Natural killer cell (primary cell): ENCODE measurements around the gene SLC9B2. TPM values are rescaled to one million over a fixed set of nuclear protein-coding genes. Genes with fewer than 3 reads are reported as not detected.
"Not testable (repeated sequence)": the region's sequence is repeated elsewhere in the genome, so short reads cannot be mapped to it uniquely, and the experiment has no call there.

ENCODE experiments used
- ATAC-seq, 3 donors: fragments of 150-1000 bp in 2 of 3; fragments of 200-7000 bp in 1 of 3; cut with Tn5 transposase; 1 replicate in 1 of 3; 2 replicates in 2 of 3; pipeline ENCODE4 v1.10.0; 2021; ENCODE audit warnings: mild to moderate bottlenecking in 2 of 3, moderate library complexity in 2 of 3
- DNase-seq, 2 donors: peaks; one replicate each; pipeline versions ENCODE4 v3.0.0 to v3.0.0-alpha.2; 2013 to 2021; ENCODE audit warnings: mixed read lengths in 1 of 2
- H3K27ac ChIP-seq: one replicate; pipeline ENCODE4 v1.5.1; 2013; ENCODE audit warnings: mild to moderate bottlenecking, low read length
- H3K27me3 ChIP-seq: one replicate; pipeline ENCODE4 v1.6.1; 2013; ENCODE audit warnings: low read length; ENCODE audit not compliant: control insufficient read depth, insufficient read depth
- H3K36me3 ChIP-seq: one replicate; pipeline ENCODE4 v1.6.1; 2013; ENCODE audit warnings: low read length; ENCODE audit not compliant: control insufficient read depth, insufficient read depth
- H3K4me1 ChIP-seq: one replicate; pipeline ENCODE4 v1.6.1; 2013; ENCODE audit warnings: low read length; ENCODE audit not compliant: control insufficient read depth, insufficient read depth
- H3K4me3 ChIP-seq: one replicate; pipeline ENCODE4 v1.5.1; 2013; ENCODE audit warnings: low read length
- H3K9me3 ChIP-seq: one replicate; pipeline ENCODE4 v1.6.1; 2013; ENCODE audit warnings: low read length; ENCODE audit not compliant: control insufficient read depth, insufficient read depth
- H3K27ac Mint-ChIP-seq, 2 donors: one replicate each; pipeline ENCODE4 v1.8.0; 2022; ENCODE audit warnings: mild to moderate bottlenecking in 2 of 2, mixed read lengths in 2 of 2, moderate library complexity in 1 of 2
- H3K27me3 Mint-ChIP-seq, 2 donors: one replicate each; pipeline ENCODE4 v1.8.0; 2022; ENCODE audit warnings: low read depth in 2 of 2, mixed read lengths in 2 of 2
- H3K36me3 Mint-ChIP-seq: one replicate; pipeline ENCODE4 v1.8.0; 2022; ENCODE audit warnings: mixed read lengths
- H3K4me1 Mint-ChIP-seq, 2 donors: one replicate each; pipeline ENCODE4 v1.8.0; 2022; ENCODE audit warnings: mixed read lengths in 2 of 2
- H3K4me3 Mint-ChIP-seq: one replicate; pipeline ENCODE4 v1.8.0; 2022; ENCODE audit warnings: mild to moderate bottlenecking, moderate library complexity, mixed read lengths
- H3K9me3 Mint-ChIP-seq, 2 donors: one replicate each; pipeline ENCODE4 v1.8.0; 2022; ENCODE audit warnings: mixed read lengths in 2 of 2
- CTCF ChIP-seq: fragments of 200-600 bp; IDR thresholded peaks from one replicate; pipeline ENCODE4 v1.8.0; 2022; ENCODE audit warnings: antibody characterized with exemption
- WGBS: methylation state at CpG from one replicate; pipeline ENCODE4 v1.1.7; 2013; ENCODE audit warnings: missing lambda C conversion rate; ENCODE audit not compliant: insufficient coverage; 5-methylcytosine and 5-hydroxymethylcytosine counted together
- intact Hi-C: fragments of 100-400 bp; cut with micrococcal nuclease; formaldehyde crosslinking; loops from one replicate; pipeline ENCODE4 v1.14.2; 2022
- total RNA-seq, 4 donors: library from RNA; stranded (reverse); fragments of 120-200 nt in 1 of 4; gene quantifications; one replicate each; pipeline versions ENCODE4 v1.2.3 to v1.2.4, GENCODE V29; 2013 to 2022

SLC9B2 gene
- total RNA-seq, 3 donors from 2014 or later (not counting 1 experiment from before 2014, with no cell fraction given), result 13.5 to 22.4 (median 17.9) TPM

- Histone ChIP-seq H3K36me3 (no peaks in the 10 kb centered on the region), H3K4me3 (no peak overlapping the region), H3K27ac (no peak overlapping the region), H3K4me1 (no peaks in the 10 kb centered on the region), H3K27me3 (no peaks in the 10 kb centered on the region), H3K9me3 (no peaks in the 10 kb centered on the region)
- Mint-ChIP-seq H3K4me3 (no peak overlapping the region), H3K36me3 (no peaks in the 10 kb centered on the region), H3K27ac (no peak overlapping the region), H3K9me3 (no peaks in the 10 kb centered on the region), H3K4me1 (no peaks in the 10 kb centered on the region), H3K27me3 (peaks cover 3 to 5% of the 10 kb centered on the region in 2 donors)
- intact Hi-C loops, result no loop called here
- DNase-seq (no peak), ATAC-seq (no peak)
- 98% methylated on average over 2 of the region's 2 CpGs for WGBS
- no peak for TF ChIP-seq CTCF
Measured at GRCh38 chr4:103002551-103002950, 74.0 kb downstream of the SLC9B2 start.

DNA sequence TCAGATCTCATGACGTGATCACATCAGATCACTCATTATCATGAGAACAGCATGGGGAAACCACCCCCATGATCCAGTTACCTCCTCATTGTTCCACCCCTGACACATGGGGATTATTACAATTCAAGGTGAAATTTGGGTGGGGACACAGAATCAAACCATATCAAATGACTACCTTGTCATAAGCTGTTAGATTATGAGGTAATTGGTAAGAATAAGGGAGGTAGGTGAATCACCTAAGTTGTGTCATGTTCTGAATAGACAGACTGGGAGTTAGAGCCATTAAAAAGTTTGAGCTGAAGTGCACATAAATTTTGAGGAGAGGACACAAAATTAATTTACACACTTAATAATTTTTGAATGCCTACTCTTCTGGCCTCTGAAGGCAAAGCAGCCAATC is 81.8 kb downstream of the SLC9B2 start:
- no peaks in the 10 kb centered on the region for H3K27me3 ChIP-seq
- DNase-seq (no peak), ATAC-seq (no peak)
- H3K27ac ChIP-seq, result no peak overlapping the region
- intact Hi-C loops, result no loop called here
- H3K36me3 ChIP-seq, result no peaks in the 10 kb centered on the region
- Mint-ChIP-seq H3K27ac (no peak overlapping the region), H3K9me3 (no peaks in the 10 kb centered on the region), H3K27me3 (no peaks in the 10 kb centered on the region), H3K36me3 (no peaks in the 10 kb centered on the region), H3K4me3 (no peak overlapping the region), H3K4me1 (no peaks in the 10 kb centered on the region)
- no peaks in the 10 kb centered on the region for H3K4me1 ChIP-seq
- H3K9me3 ChIP-seq, result peaks cover 3% of the 10 kb centered on the region
- WGBS, result no CpG with 5 or more reads among the region's 1 CpG
- H3K4me3 ChIP-seq, result no peak overlapping the region
- no peak for TF ChIP-seq CTCF

DNA sequence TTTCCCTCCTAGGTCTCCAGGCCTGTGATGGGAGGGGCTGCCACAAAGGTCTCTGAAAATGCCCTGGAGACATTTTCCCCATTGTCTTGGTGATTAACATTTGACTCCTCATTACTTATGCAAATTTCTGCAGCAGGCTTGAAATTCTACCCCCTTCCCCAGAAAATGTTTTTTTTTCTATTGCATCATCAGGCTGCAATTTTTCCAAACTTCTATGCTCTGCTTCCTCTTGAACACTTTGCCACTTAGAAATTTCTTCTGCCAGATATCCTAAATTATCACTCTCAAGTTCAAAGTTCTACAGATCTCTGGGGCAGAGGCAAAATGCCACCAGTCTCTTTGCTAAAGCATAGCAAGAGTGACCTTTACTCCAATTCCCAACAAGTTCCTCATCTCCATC is 82.6 kb downstream of the SLC9B2 start:
- DNase-seq, H3K4me3 Mint-ChIP-seq, H3K9me3 ChIP-seq, H3K9me3 Mint-ChIP-seq, H3K4me1 Mint-ChIP-seq, H3K27ac Mint-ChIP-seq, H3K27me3 Mint-ChIP-seq, H3K36me3 Mint-ChIP-seq, intact Hi-C loops, H3K4me1 ChIP-seq, ATAC-seq, H3K27me3 ChIP-seq, H3K27ac ChIP-seq, H3K36me3 ChIP-seq, H3K4me3 ChIP-seq: not testable (repeated sequence)

- H3K36me3 ChIP-seq, result no peaks in the 10 kb centered on the region
- Mint-ChIP-seq H3K27ac (no peak overlapping the region), H3K4me3 (no peak overlapping the region), H3K27me3 (no peaks in the 10 kb centered on the region), H3K4me1 (no peaks in the 10 kb centered on the region), H3K9me3 (no peaks in the 10 kb centered on the region), H3K36me3 (peaks cover 9% of the 10 kb centered on the region)
- no peaks in the 10 kb centered on the region for H3K27me3 ChIP-seq
- intact Hi-C loops, result no loop called here
- WGBS, result 100% methylated on average over 1 of the region's 1 CpG
- H3K27ac ChIP-seq, result no peak overlapping the region
- no peak for ATAC-seq
- no peak for DNase-seq
- H3K4me3 ChIP-seq, result no peak overlapping the region
- TF ChIP-seq CTCF, result no peak
- no peaks in the 10 kb centered on the region for H3K4me1 ChIP-seq
- H3K9me3 ChIP-seq, result no peaks in the 10 kb centered on the region
Measured at GRCh38 chr4:102988429-102989020, 88.0 kb downstream of the SLC9B2 start.
